ENCODE data around the gene SF3B4. TPM values are rescaled to one million over a fixed set of nuclear protein-coding genes. Genes with fewer than 3 reads are reported as not detected.

SF3B4 gene
- total RNA-seq, 2 donors from 2014 or later, result 15.0 to 22.1 TPM

DNA sequence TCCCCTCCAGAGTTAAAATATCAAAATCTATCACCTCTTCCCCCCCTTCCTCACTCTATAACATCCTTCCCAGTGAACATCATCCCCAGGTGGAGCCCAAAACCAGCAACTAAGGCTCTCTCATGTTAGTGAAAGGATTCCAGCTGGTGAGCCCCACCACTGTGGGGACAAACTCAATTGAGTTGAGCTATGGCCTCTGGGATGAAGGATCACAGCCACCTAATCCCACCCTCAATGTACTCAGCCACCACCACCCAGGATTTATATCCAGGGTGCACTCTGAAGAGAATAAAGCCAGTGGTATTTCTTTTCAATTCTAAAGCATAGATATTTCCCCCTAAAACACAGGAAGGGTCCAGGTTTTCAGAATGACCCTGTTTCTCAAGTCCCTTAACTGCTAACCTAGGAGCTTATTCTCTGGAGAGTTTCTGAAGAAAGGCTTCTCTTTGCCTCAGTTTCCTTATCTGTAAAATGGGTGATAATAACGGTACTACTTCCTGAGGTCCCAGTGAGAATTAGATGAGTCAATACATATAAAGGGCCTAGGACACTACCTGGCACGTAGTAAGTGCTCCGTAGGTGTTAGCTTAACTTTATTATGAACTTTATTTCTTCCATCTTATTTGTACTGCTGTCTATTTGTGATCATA lies 43.9 kb downstream of the SF3B4 start:
- 80% methylated on average over 3 of the region's 3 CpGs for WGBS

DNA sequence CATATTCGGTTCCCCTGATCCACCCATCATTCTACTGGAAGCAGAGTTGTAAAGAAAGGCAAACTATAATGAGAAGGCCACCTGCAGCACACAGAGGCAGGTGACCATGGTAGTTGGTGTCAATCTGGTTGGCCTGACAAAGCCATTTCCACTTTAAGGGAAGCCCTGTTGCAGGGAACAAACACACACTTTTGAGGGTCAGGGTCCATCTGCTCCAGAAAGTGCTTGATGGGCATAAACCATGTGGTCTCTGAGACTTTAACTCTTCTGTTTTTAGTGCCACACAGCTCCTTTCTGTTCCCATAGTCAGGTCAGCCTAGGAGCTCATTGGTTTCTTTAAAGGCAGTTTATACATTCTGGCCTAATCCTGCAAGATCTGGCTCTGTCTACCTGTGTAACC lies 45.7 kb downstream of the SF3B4 start:
- Histone ChIP-seq H3K36me3 (no peaks in the 10 kb centered on the region), H3K27ac (no peak overlapping the region), H3K27me3 (replicated peaks; ENCODE audit: insufficient read depth) (no peaks in the 10 kb centered on the region), H3K9me3 (no peaks in the 10 kb centered on the region), H3K4me1 (replicated peaks) (no peaks in the 10 kb centered on the region), H3K4me3 (no peak overlapping the region)
- TF ChIP-seq, protein P1, sequence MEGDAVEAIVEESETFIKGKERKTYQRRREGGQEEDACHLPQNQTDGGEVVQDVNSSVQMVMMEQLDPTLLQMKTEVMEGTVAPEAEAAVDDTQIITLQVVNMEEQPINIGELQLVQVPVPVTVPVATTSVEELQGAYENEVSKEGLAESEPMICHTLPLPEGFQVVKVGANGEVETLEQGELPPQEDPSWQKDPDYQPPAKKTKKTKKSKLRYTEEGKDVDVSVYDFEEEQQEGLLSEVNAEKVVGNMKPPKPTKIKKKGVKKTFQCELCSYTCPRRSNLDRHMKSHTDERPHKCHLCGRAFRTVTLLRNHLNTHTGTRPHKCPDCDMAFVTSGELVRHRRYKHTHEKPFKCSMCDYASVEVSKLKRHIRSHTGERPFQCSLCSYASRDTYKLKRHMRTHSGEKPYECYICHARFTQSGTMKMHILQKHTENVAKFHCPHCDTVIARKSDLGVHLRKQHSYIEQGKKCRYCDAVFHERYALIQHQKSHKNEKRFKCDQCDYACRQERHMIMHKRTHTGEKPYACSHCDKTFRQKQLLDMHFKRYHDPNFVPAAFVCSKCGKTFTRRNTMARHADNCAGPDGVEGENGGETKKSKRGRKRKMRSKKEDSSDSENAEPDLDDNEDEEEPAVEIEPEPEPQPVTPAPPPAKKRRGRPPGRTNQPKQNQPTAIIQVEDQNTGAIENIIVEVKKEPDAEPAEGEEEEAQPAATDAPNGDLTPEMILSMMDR (IDR thresholded peaks at IDR 0.05), result no peak
- 91% methylated on average over 1 of the region's 1 CpG for WGBS
- intact Hi-C loops (cut with DNase I), result no loop called here
- DNase-seq (ENCODE audit: low spot score), result no peak

More for the DNA sequence above, 43.9 kb downstream of the SF3B4 start:
- TF ChIP-seq POLR2A (IDR thresholded peaks at IDR 0.05) (no peak), POLR2AphosphoS5 (IDR thresholded peaks at IDR 0.05) (no peak)
- TF ChIP-seq, protein P1 (IDR thresholded peaks at IDR 0.05), result no peak
- no peak overlapping the region for H3K27ac ChIP-seq
- no peaks in the 10 kb centered on the region for H3K9me3 ChIP-seq
- peak overlapping the region in 1 of 2 donors; percentile 81 for H3K4me3 ChIP-seq
- intact Hi-C loops (cut with DNase I), result no loop called here
- DNase-seq (ENCODE audit: low spot score), result no peak
- H3K4me1 ChIP-seq (replicated peaks), result no peaks in the 10 kb centered on the region
- no peaks in the 10 kb centered on the region for H3K27me3 ChIP-seq (replicated peaks; ENCODE audit: insufficient read depth)
- no peaks in the 10 kb centered on the region for H3K36me3 ChIP-seq

DNA sequence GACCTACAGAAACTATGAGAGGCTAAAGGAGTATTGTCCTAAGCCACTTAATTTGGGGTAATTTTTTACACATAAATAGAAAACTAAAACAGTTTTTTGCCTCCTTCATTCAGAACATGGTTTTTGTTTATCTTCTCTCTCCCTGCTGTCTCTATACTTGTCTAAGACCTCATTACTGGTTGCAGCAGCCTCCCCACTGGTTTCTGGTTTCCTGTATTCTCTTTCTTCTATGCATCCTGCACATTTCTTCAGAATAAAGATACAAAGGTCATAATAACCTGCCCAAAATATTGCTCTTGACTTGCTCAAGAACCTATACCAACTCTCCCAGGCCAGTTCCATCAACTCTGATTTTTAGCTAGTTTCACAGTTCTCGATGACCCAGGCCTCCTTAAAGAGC lies 48.0 kb downstream of the SF3B4 start:
- no peak for DNase-seq (ENCODE audit: low spot score)
- no peaks in the 10 kb centered on the region for H3K9me3 ChIP-seq
- 92% methylated on average over 1 of the region's 1 CpG for WGBS

DNA sequence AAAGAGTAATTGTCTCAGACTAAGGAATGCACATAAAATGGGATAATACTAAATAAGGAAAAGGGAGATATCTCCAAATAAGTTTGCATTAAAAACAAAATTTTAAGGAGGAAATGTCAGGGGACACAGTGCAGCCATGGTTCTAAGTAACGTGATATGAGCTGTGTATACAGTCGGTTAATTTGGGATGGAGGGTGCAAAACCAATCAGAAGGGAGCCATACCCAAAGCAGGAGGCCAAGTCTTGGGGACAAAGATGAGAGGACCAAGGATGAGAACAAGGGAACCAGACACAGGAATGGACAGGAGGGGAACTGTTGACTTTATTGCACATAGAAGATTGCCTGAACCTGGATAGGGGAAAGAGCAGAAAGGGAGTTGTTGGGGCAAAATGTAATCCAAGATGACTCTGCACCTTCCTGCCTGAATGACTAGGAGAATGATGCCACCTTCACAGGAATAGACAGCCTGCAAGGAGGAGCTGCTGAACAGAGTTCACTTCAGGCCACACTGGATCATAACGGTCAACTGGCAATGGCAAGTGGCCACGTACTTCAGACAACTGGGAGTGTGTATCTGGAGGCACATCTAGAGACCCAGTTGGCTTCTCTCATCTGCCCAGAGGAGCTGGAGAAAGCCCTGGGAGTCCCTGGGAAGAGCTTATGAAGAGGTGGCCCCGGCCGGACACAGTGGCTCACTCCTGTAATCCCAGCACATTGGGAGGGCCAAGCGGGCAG lies 50.2 kb downstream of the SF3B4 start:
- H3K4me3 ChIP-seq, result no peak overlapping the region
- no peaks in the 10 kb centered on the region for H3K4me1 ChIP-seq (replicated peaks)
- DNase-seq (ENCODE audit: low spot score), result no peak
- H3K27ac ChIP-seq, result no peak overlapping the region
- H3K36me3 ChIP-seq, result no peaks in the 10 kb centered on the region
- H3K27me3 ChIP-seq (replicated peaks; ENCODE audit: insufficient read depth), result no peaks in the 10 kb centered on the region
- no peaks in the 10 kb centered on the region for H3K9me3 ChIP-seq
- TF ChIP-seq POLR2A (IDR thresholded peaks at IDR 0.05) (no peak), POLR2AphosphoS5 (IDR thresholded peaks at IDR 0.05) (no peak)
- TF ChIP-seq, protein P1 (IDR thresholded peaks at IDR 0.05), result no peak
- intact Hi-C loops (cut with DNase I), result no loop called here
- 90% methylated on average over 7 of the region's 7 CpGs for WGBS

More for the DNA sequence above, 48.0 kb downstream of the SF3B4 start:
- Histone ChIP-seq H3K27me3 (replicated peaks; ENCODE audit: insufficient read depth) (no peaks in the 10 kb centered on the region), H3K4me3 (no peak overlapping the region), H3K4me1 (replicated peaks) (no peaks in the 10 kb centered on the region), H3K27ac (no peak overlapping the region), H3K36me3 (no peaks in the 10 kb centered on the region)
- TF ChIP-seq POLR2A (IDR thresholded peaks at IDR 0.05) (no peak), POLR2AphosphoS5 (IDR thresholded peaks at IDR 0.05) (no peak)
- TF ChIP-seq, protein P1 (IDR thresholded peaks at IDR 0.05), result no peak
- intact Hi-C loops (cut with DNase I), result no loop called here

Other genes starting within 250 kb of the SF3B4 start
- gene FCGR1A, start 145.1 kb downstream of the SF3B4 start, total RNA-seq, result 1 to 10 TPM in 1 of 2 donors, under 1 TPM in 1; 0.32 to 7.6 TPM
- 10 to 100 TPM; 37.8 to 40.6 TPM for gene BOLA1, start 28.2 kb downstream of the SF3B4 start, total RNA-seq
- gene SV2A, start 10.0 kb downstream of the SF3B4 start, total RNA-seq, result 1 to 10 TPM; 2.1 to 3.4 TPM
- gene MTMR11, start 9.1 kb upstream of the SF3B4 start, total RNA-seq, result 10 to 100 TPM in 1 of 2 donors, 1 to 10 TPM in 1; 2.6 to 25.5 TPM
- 10 to 100 TPM; 13.5 to 27.3 TPM for gene OTUD7B, start 82.9 kb upstream of the SF3B4 start, total RNA-seq
- gene VPS45, start 140.0 kb upstream of the SF3B4 start, total RNA-seq, result 10 to 100 TPM; 29.6 to 33.3 TPM
- 10 to 100 TPM; 33.1 to 75.0 TPM for gene PLEKHO1, start 222.1 kb upstream of the SF3B4 start, total RNA-seq